IPS DF 4.7 (cell line): ENCODE results near the gene SMTNL2.
"Not testable (repeated sequence)": the region's sequence is repeated elsewhere in the genome, so short reads cannot be mapped to it uniquely, and the experiment has no call there.

Source experiments
- DNase-seq: peaks from one replicate; pipeline ENCODE4 v3.0.0-alpha.2; 2013; ENCODE audit warnings: low spot score; ENCODE audit errors: extremely low read depth

SMTNL2 gene

GRCh38 chr17:4632581-4632920 is 48.2 kb downstream of the SMTNL2 start:
- DNase-seq = no peak

GRCh38 chr17:4633643-4634042 is 49.3 kb downstream of the SMTNL2 start:
- no peak for DNase-seq

DNA sequence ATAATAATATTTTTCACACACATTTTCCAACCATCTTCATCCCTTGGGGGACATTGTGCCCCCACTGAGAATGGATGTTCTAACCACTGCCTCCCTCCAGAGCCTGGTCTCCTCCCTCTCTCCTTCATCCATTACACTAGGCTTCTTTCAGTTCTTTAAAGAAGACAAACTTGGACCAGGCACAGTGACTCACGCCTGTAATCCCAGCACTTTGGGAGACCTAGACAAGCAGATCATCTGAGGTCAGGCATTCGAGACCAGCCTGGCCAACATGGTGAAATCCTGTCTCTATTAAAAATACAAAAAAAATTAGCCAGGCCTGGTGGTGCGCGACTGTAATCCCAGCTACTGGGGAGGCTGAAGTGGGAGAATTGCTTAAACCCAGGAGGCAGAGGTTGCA is 50.6 kb downstream of the SMTNL2 start:
- no peak for DNase-seq

DNA sequence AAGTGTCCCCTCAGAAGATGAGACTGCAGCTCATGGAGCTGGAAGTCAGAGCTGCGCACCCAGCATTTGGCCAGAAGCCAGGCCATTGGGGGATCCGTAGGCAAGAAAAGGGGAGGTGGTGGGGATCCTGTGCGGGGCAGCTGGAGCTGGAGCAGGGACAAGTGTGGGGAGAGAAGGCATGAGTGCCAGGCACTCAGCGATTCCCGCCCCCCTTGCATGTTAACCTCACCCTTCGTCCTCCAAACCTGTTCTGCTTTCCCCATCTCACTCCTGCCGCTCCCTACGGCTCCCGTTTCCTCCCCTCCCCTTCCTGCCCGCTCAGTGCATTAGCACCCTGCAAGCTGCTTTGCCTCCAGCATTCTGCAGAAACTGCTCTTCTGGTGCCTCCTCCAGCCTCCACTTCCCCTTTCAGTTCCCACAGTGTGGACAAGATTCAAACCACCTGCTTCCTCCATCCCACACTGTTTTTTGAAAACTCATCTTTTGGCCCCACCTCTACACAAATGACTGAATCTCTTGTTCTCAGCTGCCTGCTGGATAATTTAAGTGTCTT is 51.6 kb downstream of the SMTNL2 start:
- DNase-seq = no peak

GRCh38 chr17:4636474-4637100 is 52.3 kb downstream of the SMTNL2 start:
- no peak for DNase-seq

DNA sequence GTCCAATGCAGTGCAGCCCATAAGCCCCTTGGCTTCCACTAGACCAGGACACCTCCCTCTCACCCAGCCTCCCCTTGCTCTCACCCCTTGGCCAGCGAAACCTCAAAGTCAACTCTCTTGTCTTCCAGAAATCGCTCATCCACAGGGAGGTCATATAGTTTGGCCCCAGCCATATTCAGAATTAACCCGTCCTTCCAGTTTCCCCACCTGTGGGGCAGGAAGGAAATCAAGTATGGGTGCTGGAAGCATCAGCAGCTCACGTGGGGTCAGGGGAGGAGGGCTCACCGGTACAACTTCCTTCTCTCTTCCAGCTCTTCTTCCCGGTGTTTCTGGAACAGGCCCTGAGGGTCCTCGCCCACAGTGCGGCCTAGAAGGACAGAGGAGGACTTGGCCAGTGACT is 54.4 kb downstream of the SMTNL2 start:
- not testable (repeated sequence) for DNase-seq

DNA sequence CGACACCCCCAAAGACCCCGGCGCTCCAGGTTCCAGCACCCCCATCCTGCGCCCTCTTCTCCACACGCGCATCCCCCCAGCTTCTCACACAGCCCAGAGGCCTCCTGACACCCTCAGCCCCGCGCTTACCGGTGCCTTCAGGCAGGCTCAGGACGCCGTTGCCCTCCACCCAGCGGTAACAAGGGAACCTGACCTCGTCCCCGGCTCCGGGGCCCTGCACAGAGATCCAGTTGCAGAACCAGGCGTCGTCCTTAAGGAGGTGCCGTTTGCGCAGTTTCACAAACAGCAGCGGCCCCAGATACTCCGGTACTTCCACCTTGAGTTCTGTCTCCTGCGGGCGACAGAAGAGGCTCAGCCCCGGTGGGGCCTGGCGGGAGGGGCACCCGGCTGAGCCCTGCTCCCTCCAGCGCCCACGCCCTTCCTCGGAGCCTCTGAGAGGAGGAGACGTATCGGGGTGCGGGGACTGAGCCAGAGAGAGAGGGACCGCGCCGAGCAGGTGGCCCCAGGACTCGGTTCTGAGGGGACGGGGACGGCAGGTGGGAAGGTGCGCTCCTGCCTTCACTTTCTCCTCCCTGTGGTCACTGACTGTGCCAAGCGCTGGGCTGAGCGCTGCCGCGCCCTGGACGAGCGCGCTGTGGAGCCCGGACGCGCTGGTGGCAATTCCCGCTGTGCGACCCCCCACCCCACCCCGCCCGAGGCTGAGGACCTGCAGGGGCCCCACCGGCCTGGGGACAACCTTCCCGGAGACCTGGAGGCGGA is 55.2 kb downstream of the SMTNL2 start:
- not testable (repeated sequence) for DNase-seq

DNA sequence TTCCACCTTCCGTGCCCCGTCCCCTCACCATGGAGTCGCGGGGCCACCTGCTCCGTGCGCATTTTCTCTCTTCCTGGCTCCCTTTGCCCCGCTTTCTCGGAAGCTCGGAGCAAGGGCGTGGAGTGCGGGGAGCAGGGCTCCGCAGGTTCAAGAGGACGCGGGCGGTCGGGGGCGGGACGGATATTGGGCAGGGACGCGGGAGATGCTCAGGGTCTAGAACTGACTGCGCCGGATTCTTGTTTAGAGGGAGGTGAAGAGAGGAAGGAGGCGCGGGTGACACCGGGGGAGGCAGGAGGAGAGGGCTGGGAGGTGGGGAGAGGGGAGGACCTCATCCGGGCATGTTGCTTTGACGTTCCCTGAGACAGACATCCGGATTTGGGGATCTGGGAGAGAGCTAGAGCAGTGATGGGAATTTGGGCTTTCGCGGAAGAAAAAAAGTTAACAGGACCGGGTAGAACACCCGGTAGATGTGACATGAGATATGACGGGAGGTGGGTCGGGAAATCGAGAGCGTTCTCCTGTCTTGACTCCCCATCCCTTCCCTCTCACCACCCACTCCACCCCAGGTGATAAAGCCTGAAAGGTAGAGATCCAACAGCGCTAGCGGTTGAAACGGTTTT is 56.4 kb downstream of the SMTNL2 start:
- DNase-seq = not testable (repeated sequence)

DNA sequence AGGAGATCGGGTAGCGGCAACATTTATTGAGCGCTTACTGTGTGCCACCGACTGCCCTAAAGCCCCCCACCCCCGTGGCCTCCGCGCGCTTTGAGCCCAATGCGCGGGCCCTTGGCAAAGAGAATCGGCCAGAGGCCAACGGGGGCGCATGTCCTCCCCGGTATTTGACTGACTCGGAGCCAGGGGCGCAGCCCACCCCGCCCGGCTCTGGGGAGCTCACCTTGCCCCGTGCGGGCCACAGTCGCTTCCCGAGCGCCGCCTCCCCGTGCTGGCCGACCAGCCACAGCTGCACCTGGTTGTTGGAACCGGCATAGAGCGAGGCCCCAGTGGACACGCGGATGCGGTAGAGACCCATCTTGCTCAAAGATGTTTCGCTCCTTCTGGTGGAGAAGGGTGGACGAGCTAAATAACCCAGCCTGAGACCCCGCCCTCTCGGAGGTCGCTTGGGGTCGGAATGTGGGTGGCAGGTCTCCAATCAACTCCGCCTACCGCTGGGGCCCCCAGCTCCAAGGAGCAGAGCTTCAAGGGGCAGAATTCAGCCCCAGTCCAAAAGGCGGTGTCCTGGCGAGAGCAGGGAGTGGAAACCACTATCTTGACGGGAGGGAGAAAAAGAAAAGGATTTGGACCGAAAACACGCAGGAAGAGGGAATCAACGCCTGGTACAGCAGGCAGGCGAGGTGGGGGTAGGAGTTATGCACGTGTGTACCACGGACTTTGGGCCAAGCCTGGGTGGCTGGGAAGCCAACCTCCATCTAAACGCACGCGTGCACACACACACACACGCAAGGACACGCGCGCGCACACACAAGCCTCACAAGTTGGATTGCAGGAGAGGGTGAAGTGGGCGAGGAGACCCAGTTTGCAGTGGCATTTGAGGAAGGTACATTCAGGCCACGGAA is 57.2 kb downstream of the SMTNL2 start, which contains the start of gene ALOX15:
ALOX15 (minus strand) TSS at position 382 of the 899 bp plus-strand sequence; CDS start at position 355, 27 bp downstream.
- no peak for DNase-seq

- DNase-seq = no peak
Measured at GRCh38 chr17:4642286-4642685, 58.0 kb downstream of the SMTNL2 start.

- no peak for DNase-seq
Measured at GRCh38 chr17:4643676-4644075, 59.3 kb downstream of the SMTNL2 start.

- no peak for DNase-seq
Measured at GRCh38 chr17:4645642-4646041, 61.3 kb downstream of the SMTNL2 start.

DNA sequence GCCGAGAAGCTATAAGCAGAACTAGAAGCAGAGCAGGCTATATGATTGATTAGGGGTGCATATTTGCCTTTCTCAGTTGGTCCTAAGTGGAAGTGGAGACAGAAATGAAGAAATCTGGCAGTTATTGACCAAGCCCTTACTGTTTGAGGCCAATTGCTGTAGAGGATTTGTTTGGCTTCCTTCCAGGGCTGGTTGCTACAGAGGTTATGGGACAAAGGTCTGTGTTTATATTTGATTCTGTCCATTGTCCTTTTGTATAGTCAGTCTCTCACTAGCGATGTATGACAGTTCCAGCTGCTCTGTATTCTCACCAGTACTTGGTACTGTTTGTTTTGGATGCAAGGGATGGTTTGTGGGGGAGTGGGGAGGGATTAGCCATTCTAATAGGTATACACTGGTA is 64.4 kb downstream of the SMTNL2 start:
- no peak for DNase-seq

GRCh38 chr17:4652997-4653396 is 68.7 kb downstream of the SMTNL2 start:
- DNase-seq = no peak

- not testable (repeated sequence) for DNase-seq
Measured at GRCh38 chr17:4655933-4656332, 71.6 kb downstream of the SMTNL2 start.

DNA sequence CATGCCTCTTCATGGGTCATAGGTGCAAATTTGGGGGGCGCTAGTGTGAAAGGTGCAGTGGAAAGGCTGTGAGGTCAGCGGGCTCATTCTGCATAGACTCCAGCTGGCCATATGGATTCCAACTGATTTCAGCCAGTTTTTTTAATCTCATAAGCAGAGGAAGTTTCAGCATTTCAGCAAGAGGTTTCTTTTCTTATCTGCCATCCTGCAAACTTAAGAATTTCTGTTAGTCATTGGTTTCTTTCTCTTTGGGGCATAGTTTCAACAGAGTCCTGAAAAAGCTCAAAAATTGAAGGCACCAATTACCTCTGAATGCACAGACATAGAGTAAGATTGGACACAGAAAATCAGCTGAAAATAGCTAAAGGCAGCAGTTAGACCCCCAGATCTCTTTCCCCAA is 73.3 kb downstream of the SMTNL2 start:
- DNase-seq = no peak
